Bronchial epithelial cell (primary cell): ENCODE data around the gene ZNF652. TPM values are rescaled to one million over a fixed set of nuclear protein-coding genes. Genes with fewer than 3 reads are reported as not detected.

Source experiments
- DNase-seq: peaks from one replicate; pipeline ENCODE4 v3.0.0-alpha.2; 2010; ENCODE audit warnings: low read depth
- FAIRE-seq: peaks from 2 replicates; lab custom pipeline; 2011; peaks lifted over from hg19 to GRCh38; lab: Jason Lieb, UNC
- H3K27me3 ChIP-seq: 2 replicates; pipeline ENCODE4 v1.5.1; 2011; ENCODE audit warnings: low read length; ENCODE audit not compliant: control insufficient read depth, insufficient read depth
- H3K36me3 ChIP-seq: 2 replicates; pipeline ENCODE4 v1.5.1; 2011; ENCODE audit warnings: low read length; ENCODE audit not compliant: control insufficient read depth, insufficient read depth
- H3K4me3 ChIP-seq: 2 replicates; pipeline ENCODE4 v1.5.1; 2011; ENCODE audit warnings: mild to moderate bottlenecking, low read depth, low read length, control low read depth
- CTCF ChIP-seq: IDR thresholded peaks from 2 replicates; pipeline ENCODE4 v1.5.1; 2011; ENCODE audit warnings: mild to moderate bottlenecking, moderate library complexity, low read length, control low read depth, inconsistent platforms; ENCODE audit not compliant: insufficient read depth, severe bottlenecking
- total RNA-seq: library from RNA; depleted of rRNA; stranded (reverse); fragments of >200 nt; gene quantifications from 2 replicates; pipeline ENCODE4 v1.2.1, GENCODE V29; 2014

Gene ZNF652
- total RNA-seq = 5.3 and 5.5 TPM in 2 replicates

DNA sequence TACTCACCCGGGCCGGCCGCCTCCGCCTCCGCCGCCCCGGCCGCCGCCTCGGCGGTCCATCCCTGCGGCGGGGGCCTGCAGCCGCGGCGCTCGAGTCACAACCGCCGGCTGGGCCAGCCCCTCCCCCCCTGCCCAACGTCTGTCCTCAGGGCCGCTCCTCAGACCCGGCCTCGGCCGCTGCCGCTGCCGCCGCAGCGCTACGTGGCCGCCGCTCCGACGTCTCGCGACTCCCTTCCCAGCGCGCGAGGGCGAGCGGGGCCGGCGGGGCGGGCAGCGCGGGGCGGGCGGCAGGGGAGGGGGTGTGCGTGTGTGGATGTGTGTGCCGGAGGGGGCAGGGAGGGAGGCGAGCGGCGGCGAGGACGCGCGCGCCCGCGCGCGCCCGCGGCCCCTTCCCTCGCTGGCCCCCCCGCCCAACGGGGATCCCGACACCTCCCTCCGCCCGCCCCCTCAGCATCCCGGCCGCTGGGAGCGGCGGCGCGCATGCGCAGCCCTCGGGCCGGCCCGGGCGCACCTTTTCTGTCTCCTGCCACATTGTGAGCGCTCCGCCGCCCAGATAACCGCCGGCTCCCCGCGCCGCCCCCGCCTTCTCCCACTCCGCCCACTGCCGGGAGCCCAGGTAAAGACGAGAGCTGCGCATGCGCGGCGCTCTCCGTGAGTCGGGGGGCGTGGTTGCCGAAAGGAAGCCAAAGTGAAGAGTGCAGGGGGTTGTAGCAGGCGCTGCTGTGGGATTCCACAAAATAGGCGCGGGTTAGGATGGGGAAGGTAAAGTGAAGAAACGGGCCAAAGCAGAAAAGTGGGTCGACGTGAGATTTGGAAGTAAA is at the start of gene ZNF652:
Gene ZNF652, minus strand, starts transcription at position 349 of the 821 bp plus-strand sequence. CDS start 44,525 bp downstream, outside the sequence.
- DNase-seq = peak; percentile 79
- H3K4me3 ChIP-seq = peak within 1 kb of the TSS; percentile 83
- no peak for TF ChIP-seq CTCF
- no peaks in the 10 kb centered on the region for H3K36me3 ChIP-seq
- FAIRE-seq = no peak
- no peaks in the 10 kb centered on the region for H3K27me3 ChIP-seq

DNA sequence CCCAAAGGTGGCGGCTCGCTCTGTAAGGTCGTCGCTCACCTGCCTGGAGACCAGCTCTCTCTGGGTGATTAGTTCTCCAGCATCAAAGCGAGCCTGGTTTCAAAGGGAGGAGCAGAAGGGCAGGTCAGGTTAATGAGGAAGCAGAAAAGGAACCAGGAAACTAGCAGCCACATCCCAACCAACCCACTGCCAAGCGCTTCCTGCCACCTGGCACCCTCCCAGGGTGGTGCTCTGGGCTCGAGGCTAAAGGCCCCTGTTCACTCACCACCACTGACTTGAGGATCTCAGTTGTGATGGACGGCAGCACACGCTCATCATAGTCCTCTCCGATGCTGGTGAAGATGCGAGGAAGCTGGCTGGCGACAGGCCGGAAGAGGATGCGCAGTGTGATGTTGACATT is 47.0 kb upstream of the ZNF652 start:
- Histone ChIP-seq H3K27me3 (no peaks in the 10 kb centered on the region), H3K4me3 (no peak overlapping the region), H3K36me3 (peaks cover 46% of the 10 kb centered on the region)
- FAIRE-seq (no peak), DNase-seq (no peak)
- TF ChIP-seq CTCF = no peak

GRCh38 chr17:49407981-49408501 is 46.0 kb upstream of the ZNF652 start:
- Histone ChIP-seq H3K4me3 (no peak overlapping the region), H3K36me3 (peaks cover 48% of the 10 kb centered on the region), H3K27me3 (no peaks in the 10 kb centered on the region)
- FAIRE-seq = no peak
- peak; percentile 91 for TF ChIP-seq CTCF
- DNase-seq = peak; percentile 62

GRCh38 chr17:49407086-49407485 is 45.0 kb upstream of the ZNF652 start:
- H3K4me3 ChIP-seq = no peak overlapping the region
- FAIRE-seq = no peak
- no peak for TF ChIP-seq CTCF
- no peak for DNase-seq
- H3K36me3 ChIP-seq = peaks cover 41% of the 10 kb centered on the region
- H3K27me3 ChIP-seq = no peaks in the 10 kb centered on the region

- Histone ChIP-seq H3K27me3 (no peaks in the 10 kb centered on the region), H3K4me3 (no peak overlapping the region), H3K36me3 (peaks cover 39% of the 10 kb centered on the region)
- FAIRE-seq (no peak), DNase-seq (no peak)
- no peak for TF ChIP-seq CTCF
Observed at GRCh38 chr17:49406421-49407061, 44.5 kb upstream of the ZNF652 start.
